Stimulated activated CD4-positive, alpha-beta T cell treated with anti-CD3 and anti-CD28 coated beads, Interleukin-1b, Interleukin-23, amount 100 ng/mL, for 24 hours (primary cell): Measurements from ENCODE around the gene GNMT.

ENCODE experiments used
- DNase-seq, 4 experiments: peaks; one replicate each; pipeline ENCODE4 v3.0.0-alpha.2; 2020; ENCODE audit warnings: low read depth in 4 of 4, low spot score in 1 of 4

Gene GNMT

GRCh38 chr6:42960243-42961019 is at the start of gene GNMT:
Gene GNMT (plus strand): TSS chr6:42960754. CDS start chr6:42960768, 14 bp downstream.
- no peak for DNase-seq

DNA sequence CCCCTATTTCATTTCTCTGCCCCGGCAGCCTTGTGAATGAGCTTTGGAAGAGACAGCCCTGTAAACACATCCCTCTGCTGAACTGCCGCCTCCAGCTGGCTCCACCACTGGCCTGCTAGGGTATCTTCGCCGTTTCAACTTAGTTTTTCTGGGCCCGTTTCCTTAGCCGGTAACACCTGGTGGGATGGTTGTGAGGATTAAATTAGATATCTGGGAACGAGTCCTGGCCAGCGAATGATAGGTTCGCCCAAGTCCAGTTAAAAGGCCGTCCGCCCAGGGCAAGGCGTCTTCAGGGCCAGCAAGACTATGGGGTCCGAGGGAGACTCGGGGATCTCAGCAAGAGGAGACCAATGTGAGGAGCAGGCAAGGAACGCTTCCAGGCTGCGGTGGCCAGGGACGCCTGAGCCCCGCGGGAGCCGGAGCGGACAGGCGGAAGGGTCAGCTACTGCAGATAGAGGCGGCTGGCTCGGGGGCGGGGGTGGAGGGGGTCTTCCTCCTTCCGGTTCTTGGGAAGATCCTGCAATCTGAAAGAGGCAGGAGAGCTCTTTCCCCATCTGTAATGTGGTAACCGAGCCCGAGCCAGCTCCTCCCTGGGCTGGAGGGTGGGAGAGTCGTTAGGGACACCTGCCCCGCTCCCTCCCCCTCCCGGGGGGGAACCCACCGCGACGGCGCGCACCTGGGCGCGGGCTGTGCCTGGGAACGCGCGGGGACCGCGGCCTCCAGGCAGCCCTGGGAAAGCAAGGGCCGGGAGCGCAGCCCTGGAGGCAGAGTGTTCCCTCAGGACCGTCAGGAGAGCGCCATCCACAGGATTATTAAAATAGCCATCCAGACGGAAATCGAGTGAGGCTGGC is 49.2 kb upstream of the GNMT start:
- no peak for DNase-seq

- no peak for DNase-seq
Observed at GRCh38 chr6:42914546-42914945, 46.0 kb upstream of the GNMT start.

GRCh38 chr6:42915732-42916131 is 44.8 kb upstream of the GNMT start, which contains the start of gene PTCRA:
Gene PTCRA (plus strand): TSS chr6:42916053. CDS start chr6:42916070, 17 bp downstream.
- no peak for DNase-seq

DNA sequence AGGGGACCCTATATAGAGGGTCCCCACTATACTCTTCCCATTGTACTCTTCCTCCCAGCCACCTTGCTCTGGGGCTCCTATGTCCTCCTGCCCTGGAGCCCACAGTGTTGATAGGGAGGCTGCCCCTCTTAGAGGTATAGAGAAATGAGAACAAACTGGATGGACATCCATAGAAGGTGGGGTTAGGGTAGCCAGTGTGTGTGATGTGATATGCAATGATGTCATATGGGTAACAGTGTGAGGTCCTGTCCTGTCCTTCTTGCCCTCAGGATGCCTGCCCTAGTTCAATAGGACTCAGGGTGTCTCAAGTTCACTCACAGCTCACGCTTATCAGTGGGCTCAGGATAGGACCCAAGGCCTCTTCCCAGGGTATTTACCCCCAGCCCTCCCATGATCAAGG is 44.3 kb upstream of the GNMT start:
- no peak for DNase-seq

DNA sequence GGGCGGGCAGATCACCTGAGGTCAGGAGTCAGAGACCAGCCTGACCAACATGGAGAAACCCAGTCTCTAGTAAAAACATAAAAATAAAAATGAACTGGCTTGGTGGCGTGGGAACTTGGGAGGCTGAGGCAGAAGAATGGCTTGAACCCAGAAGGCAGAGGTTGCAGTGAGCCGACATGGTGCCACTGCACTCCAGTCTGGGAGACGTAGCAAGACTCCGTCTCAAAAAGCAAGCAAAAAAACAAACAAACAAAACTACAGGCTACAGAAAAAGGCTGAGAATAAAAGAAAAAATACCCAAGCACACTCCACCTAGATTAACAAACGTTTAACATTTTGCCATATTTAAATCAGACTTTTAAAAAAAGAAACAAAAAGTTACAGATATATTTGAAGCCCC is 38.8 kb upstream of the GNMT start:
- no peak for DNase-seq

GRCh38 chr6:42923666-42924065 is 36.9 kb upstream of the GNMT start:
- DNase-seq: no peak

GRCh38 chr6:42925248-42925857 is 35.2 kb upstream of the GNMT start:
- no peak for DNase-seq

DNA sequence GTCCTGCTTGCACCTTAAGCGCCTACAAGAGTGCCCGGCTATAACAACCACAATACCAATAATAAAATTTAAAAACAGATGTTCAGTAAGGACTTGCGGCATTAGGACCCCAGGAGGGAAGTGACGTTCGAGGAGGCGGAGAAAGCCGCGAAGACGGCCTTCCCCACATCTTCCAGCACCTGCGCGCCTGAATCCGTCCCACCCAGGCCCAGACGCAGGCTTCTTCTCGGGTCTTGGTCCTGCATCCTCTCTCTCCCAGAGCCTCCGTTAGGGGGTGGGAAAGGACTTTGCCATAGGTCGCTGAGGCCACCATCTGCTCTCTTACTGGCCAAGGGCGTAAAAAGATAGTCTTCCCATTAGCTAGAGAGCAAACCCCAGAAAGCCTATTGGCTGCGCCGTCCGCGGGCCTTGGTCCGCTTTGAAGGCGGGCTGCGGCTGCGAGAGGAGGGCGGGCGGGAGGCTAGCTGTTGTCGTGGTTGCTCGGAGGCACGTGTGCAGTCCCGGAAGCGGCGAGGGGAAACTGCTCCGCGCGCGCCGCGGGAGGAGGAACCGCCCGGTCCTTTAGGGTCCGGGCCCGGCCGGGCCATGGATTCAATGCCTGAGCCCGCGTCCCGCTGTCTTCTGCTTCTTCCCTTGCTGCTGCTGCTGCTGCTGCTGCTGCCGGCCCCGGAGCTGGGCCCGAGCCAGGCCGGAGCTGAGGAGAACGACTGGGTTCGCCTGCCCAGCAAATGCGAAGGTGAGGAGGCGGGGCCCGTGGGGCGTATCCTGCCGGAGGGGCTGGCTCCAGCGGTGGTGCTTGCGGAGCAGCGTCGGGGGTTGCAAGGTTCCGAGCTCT is 31.4 kb upstream of the GNMT start, which contains the start of gene CNPY3:
Gene CNPY3, plus strand, starts transcription at position 495 of the 835 bp plus-strand sequence. Its CDS starts 91 bp downstream, at position 586.
- peak; percentile 73 to 92 (median 78) for DNase-seq

- peak; percentile 21 to 53 (median 36) for DNase-seq
Observed at GRCh38 chr6:42929821-42930360, 30.7 kb upstream of the GNMT start.

- DNase-seq: no peak
Observed at GRCh38 chr6:42932412-42932811, 28.1 kb upstream of the GNMT start.

- DNase-seq: no peak
Observed at GRCh38 chr6:42933205-42933604, 27.3 kb upstream of the GNMT start.

DNA sequence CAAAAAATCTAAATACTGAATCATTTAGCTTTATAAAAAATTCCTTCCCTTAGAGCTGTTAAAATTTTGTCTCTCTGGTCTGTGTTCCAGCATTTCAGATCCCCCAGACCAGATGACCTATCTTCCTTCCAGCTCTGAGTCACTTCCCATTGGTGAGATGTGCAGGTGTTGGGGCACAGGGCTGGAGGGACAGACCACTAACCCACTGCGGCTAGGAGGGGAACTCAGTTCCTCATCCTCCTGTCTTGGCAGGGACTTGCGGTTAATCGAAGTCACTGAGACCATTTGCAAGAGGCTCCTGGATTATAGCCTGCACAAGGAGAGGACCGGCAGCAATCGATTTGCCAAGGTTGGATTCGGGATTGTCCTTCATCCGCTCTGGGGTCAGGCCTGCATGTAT is 25.2 kb upstream of the GNMT start:
- no peak for DNase-seq

- DNase-seq: no peak
Observed at GRCh38 chr6:42936398-42936797, 24.2 kb upstream of the GNMT start.

GRCh38 chr6:42937548-42938427 is 22.8 kb upstream of the GNMT start:
- DNase-seq: no peak

DNA sequence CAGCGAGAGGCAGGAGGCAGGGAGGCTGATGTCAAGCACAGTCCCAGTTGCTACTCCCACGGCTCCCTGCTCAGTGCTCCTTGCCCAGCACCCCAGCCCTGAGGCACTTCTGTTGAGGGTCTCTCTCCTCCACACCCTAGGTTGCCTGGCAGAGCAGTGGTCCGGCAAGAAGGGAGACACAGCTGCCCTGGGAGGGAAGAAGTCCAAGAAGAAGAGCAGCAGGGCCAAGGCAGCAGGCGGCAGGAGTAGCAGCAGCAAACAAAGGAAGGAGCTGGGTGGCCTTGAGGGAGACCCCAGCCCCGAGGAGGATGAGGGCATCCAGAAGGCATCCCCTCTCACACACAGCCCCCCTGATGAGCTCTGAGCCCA is 22.1 kb upstream of the GNMT start:
- no peak for DNase-seq

DNA sequence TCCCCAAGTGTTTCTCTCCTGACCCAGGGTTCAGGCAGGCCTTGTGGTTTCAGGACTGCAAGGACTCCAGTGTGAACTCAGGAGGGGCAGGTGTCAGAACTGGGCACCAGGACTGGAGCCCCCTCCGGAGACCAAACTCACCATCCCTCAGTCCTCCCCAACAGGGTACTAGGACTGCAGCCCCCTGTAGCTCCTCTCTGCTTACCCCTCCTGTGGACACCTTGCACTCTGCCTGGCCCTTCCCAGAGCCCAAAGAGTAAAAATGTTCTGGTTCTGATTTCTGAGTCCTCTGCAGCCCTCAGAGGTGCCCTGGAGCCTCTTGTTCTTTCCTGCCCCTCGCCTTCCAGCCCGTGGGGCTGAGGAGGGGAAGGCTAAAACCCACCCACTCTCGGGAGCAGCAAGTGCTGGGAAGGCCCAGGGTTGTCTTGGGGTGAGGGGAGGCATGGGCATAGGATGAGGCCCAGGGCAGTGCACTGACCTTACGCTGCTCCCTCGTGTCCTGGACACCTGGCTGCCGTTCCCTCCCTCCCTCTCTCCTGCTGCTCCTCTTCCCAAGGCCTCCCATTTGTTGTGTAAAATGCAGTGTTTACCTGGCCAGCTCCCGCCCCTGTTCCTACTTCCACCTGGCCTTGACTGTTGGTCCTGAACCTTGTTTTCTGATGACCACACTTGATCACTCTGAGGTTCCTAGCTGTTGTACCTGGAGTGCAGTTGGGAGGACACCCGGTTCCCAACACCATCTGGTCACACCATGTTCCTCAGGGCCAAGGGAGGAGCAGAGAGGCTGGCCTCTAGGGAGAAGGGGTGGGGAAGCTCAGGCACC is 21.4 kb upstream of the GNMT start:
- DNase-seq: no peak

- DNase-seq: no peak
Observed at GRCh38 chr6:42939810-42940167, 20.8 kb upstream of the GNMT start.
